ENCODE measurements around the gene PRMT1.

DNA sequence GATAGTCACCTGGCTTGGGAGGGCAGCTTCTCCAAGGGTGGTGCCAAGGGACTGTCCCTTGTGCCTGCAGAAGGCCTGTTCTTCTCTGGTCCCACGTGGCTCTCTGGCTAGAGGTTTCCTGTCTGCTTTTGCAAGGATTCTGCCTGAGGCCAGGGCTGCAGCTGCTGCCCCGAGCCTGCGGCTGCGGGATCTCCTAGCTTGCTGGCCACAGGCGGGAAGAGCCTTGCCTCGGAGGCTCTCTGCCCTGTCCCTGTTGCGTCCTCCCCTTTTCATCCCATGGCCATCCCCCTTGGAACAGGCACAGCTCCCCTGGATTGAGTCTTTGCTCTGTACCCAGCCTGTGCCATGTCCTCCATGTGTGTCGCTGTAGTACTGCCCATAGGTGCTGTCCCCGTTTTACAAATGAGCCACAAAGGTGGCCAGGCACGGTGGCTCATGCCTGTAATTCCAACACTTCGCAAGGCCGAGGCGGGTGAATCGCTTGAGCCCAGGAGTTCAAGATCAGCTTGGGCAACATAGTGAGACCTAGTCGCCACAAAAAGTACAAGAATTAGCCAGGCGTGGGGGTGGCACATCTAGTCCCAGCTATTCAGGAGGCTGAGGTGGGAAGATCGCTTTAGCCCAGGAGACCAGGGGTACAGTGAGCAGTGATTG, 20.5 kb upstream of the PRMT1 start:
- TF ChIP-seq, protein P1, sequence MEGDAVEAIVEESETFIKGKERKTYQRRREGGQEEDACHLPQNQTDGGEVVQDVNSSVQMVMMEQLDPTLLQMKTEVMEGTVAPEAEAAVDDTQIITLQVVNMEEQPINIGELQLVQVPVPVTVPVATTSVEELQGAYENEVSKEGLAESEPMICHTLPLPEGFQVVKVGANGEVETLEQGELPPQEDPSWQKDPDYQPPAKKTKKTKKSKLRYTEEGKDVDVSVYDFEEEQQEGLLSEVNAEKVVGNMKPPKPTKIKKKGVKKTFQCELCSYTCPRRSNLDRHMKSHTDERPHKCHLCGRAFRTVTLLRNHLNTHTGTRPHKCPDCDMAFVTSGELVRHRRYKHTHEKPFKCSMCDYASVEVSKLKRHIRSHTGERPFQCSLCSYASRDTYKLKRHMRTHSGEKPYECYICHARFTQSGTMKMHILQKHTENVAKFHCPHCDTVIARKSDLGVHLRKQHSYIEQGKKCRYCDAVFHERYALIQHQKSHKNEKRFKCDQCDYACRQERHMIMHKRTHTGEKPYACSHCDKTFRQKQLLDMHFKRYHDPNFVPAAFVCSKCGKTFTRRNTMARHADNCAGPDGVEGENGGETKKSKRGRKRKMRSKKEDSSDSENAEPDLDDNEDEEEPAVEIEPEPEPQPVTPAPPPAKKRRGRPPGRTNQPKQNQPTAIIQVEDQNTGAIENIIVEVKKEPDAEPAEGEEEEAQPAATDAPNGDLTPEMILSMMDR (IDR thresholded peaks at IDR 0.05; ENCODE audit: insufficient read depth, low read depth, low read length), result no peak
- TF ChIP-seq EZH2 (IDR thresholded peaks at IDR 0.05; ENCODE audit: insufficient read depth, low read length), result no peak

All from astrocyte (in vitro differentiated cells and primary cell).